HEK293T (cell line): ENCODE measurements around the gene BRAF.

Source experiments
- FOXM1 ChIP-seq: fragments of 450-650 bp; IDR thresholded peaks from 2 replicates; pipeline ENCODE4 v1.6.1; 2017; ENCODE audit warnings: mild to moderate bottlenecking, borderline replicate concordance
- L3MBTL2 ChIP-seq: fragments of 450-650 bp; conservative IDR thresholded peaks from 2 replicates; pipeline ENCODE4 v1.6.1; 2016; ENCODE audit warnings: mild to moderate bottlenecking
- LEF1 ChIP-seq: fragments of 450-650 bp; IDR thresholded peaks from 2 replicates; pipeline ENCODE4 v1.6.1; 2017; ENCODE audit warnings: mild to moderate bottlenecking, borderline replicate concordance
- SP1 ChIP-seq: fragments of 450-650 bp; IDR thresholded peaks from 2 replicates; pipeline ENCODE4 v1.6.1; 2017
- SUZ12 ChIP-seq: fragments of 450-650 bp; IDR thresholded peaks from 2 replicates; pipeline ENCODE4 v1.6.1; 2016; ENCODE audit warnings: mild to moderate bottlenecking

DNA sequence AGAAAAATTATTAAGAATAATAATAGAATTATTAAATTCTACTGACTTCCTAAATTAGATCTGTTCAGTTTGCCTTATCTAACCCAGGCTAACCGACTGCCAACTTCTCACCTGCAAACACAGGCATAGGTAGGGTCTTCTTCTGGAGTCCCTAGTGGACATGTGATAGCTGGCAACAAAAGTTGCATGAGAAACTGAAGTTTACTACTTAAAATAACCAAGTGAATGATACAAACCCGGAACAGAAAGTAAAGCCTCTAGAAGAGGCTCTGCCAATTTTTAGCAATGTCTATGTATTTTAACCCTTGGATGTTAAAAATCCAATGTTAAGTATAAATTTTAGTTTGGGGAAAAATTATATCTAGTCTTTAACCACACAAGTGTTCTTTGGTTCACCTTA is 190.6 kb downstream of the BRAF start:
- TF ChIP-seq SP1 (no peak), SUZ12 (no peak), L3MBTL2 (no peak), FOXM1 (no peak), LEF1 (no peak)
